ENCODE measurements around the gene SMCP. TPM values are rescaled to one million over a fixed set of nuclear protein-coding genes. Genes with fewer than 3 reads are reported as not detected.
A peak's percentile ranks its signal among the peaks of the same experiment; 100 is the strongest.

Gene SMCP
- total RNA-seq, 1 donor from 2014 or later, result not detected

GRCh38 chr1:152869808-152870419 is 8.2 kb upstream of the SMCP start:
- Mint-ChIP-seq H3K36me3 (ENCODE audit: low read depth, unreplicated experiment) (no peaks in the 10 kb centered on the region), H3K9me3 (ENCODE audit: unreplicated experiment) (no peaks in the 10 kb centered on the region), H3K27ac (ENCODE audit: unreplicated experiment) (no peak overlapping the region), H3K4me3 (ENCODE audit: unreplicated experiment) (no peak overlapping the region), H3K4me1 (ENCODE audit: unreplicated experiment) (no peaks in the 10 kb centered on the region), H3K27me3 (ENCODE audit: unreplicated experiment) (no peaks in the 10 kb centered on the region)
- DNase-seq (ENCODE audit: low spot score), result peak; percentile 84
- peak; percentile 83 for TF ChIP-seq CTCF (IDR thresholded peaks at IDR 0.05; ENCODE audit: unreplicated experiment)

GRCh38 chr1:152870831-152871730 is 7.0 kb upstream of the SMCP start:
- no peaks in the 10 kb centered on the region for H3K4me1 Mint-ChIP-seq (ENCODE audit: unreplicated experiment)
- no peak overlapping the region for H3K27ac Mint-ChIP-seq (ENCODE audit: unreplicated experiment)
- H3K36me3 Mint-ChIP-seq (ENCODE audit: low read depth, unreplicated experiment), result no peaks in the 10 kb centered on the region
- peak; percentile 57 for DNase-seq (ENCODE audit: low spot score)
- H3K4me3 Mint-ChIP-seq (ENCODE audit: unreplicated experiment), result no peak overlapping the region
- no peaks in the 10 kb centered on the region for H3K27me3 Mint-ChIP-seq (ENCODE audit: unreplicated experiment)
- peak; percentile 68 for TF ChIP-seq CTCF (IDR thresholded peaks at IDR 0.05; ENCODE audit: unreplicated experiment)
- no peaks in the 10 kb centered on the region for H3K9me3 Mint-ChIP-seq (ENCODE audit: unreplicated experiment)

GRCh38 chr1:152871731-152872126 is 6.4 kb upstream of the SMCP start:
- Mint-ChIP-seq H3K27ac (ENCODE audit: unreplicated experiment) (no peak overlapping the region), H3K36me3 (ENCODE audit: low read depth, unreplicated experiment) (no peaks in the 10 kb centered on the region), H3K27me3 (ENCODE audit: unreplicated experiment) (no peaks in the 10 kb centered on the region), H3K9me3 (ENCODE audit: unreplicated experiment) (no peaks in the 10 kb centered on the region), H3K4me3 (ENCODE audit: unreplicated experiment) (no peak overlapping the region), H3K4me1 (ENCODE audit: unreplicated experiment) (no peaks in the 10 kb centered on the region)
- no peak for DNase-seq (ENCODE audit: low spot score)
- TF ChIP-seq CTCF (IDR thresholded peaks at IDR 0.05; ENCODE audit: unreplicated experiment), result no peak

GRCh38 chr1:152873495-152873894 is 4.6 kb upstream of the SMCP start:
- H3K9me3 Mint-ChIP-seq (ENCODE audit: unreplicated experiment), result no peaks in the 10 kb centered on the region
- TF ChIP-seq CTCF (IDR thresholded peaks at IDR 0.05; ENCODE audit: unreplicated experiment), result no peak
- H3K4me1 Mint-ChIP-seq (ENCODE audit: unreplicated experiment), result no peaks in the 10 kb centered on the region
- H3K36me3 Mint-ChIP-seq (ENCODE audit: low read depth, unreplicated experiment), result no peaks in the 10 kb centered on the region
- no peak overlapping the region for H3K27ac Mint-ChIP-seq (ENCODE audit: unreplicated experiment)
- no peak for DNase-seq (ENCODE audit: low spot score)
- no peak overlapping the region for H3K4me3 Mint-ChIP-seq (ENCODE audit: unreplicated experiment)
- H3K27me3 Mint-ChIP-seq (ENCODE audit: unreplicated experiment), result no peaks in the 10 kb centered on the region

GRCh38 chr1:152876827-152877226 is 1.3 kb upstream of the SMCP start:
- Mint-ChIP-seq H3K4me3 (ENCODE audit: unreplicated experiment) (no peak overlapping the region), H3K27ac (ENCODE audit: unreplicated experiment) (no peak overlapping the region), H3K27me3 (ENCODE audit: unreplicated experiment) (peaks cover 2% of the 10 kb centered on the region), H3K4me1 (ENCODE audit: unreplicated experiment) (no peaks in the 10 kb centered on the region), H3K9me3 (ENCODE audit: unreplicated experiment) (no peaks in the 10 kb centered on the region), H3K36me3 (ENCODE audit: low read depth, unreplicated experiment) (no peaks in the 10 kb centered on the region)
- no peak for DNase-seq (ENCODE audit: low spot score)
- TF ChIP-seq CTCF (IDR thresholded peaks at IDR 0.05; ENCODE audit: unreplicated experiment), result no peak

All from endothelial cell (in vitro differentiated cells).